ENCODE results near the gene R3HDM4. TPM values are rescaled to one million over a fixed set of nuclear protein-coding genes. Genes with fewer than 3 reads are reported as not detected.

R3HDM4 gene
- total and polyA plus RNA-seq, 10 of the 15 experiments (the other 5 are each of a cell fraction or from before 2014, with no cell fraction given) = 1.3 to 65.8 (median 27.7) TPM

- TF ChIP-seq, protein P1, sequence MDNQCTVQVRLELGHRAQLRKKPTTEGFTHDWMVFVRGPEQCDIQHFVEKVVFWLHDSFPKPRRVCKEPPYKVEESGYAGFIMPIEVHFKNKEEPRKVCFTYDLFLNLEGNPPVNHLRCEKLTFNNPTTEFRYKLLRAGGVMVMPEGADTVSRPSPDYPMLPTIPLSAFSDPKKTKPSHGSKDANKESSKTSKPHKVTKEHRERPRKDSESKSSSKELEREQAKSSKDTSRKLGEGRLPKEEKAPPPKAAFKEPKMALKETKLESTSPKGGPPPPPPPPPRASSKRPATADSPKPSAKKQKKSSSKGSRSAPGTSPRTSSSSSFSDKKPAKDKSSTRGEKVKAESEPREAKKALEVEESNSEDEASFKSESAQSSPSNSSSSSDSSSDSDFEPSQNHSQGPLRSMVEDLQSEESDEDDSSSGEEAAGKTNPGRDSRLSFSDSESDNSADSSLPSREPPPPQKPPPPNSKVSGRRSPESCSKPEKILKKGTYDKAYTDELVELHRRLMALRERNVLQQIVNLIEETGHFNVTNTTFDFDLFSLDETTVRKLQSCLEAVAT (IDR thresholded peaks at IDR 0.05) = peak; percentile 50; the same call in 1 of the 2 replicates
- no peak for TF ChIP-seq POLR2AphosphoS2 (IDR thresholded peaks at IDR 0.05; ENCODE audit: low read depth, low read length)
- peak; percentile 57; the same call in 1 of the 2 replicates for TF ChIP-seq YY1 (IDR thresholded peaks at IDR 0.05; ENCODE audit: low read depth, low read length)
- peak in 1 of 2 experiments; percentile 13; a peak in 1 of 4 replicates for TF ChIP-seq SRF (IDR thresholded peaks at IDR 0.05; ENCODE audit: low read depth in 2 of 2, low read length in 2 of 2)
- no peak for TF ChIP-seq ELK1 (IDR thresholded peaks at IDR 0.05; ENCODE audit: low read depth, low read length)
- TF ChIP-seq NFIC (IDR thresholded peaks at IDR 0.05; ENCODE audit: low read depth, low read length) = no peak
These were observed 34.2 kb upstream of the R3HDM4 start (continued) for GRCh38 chr19:947090-947706.

- no TSS peak for BruUV-seq (replicated peaks)
- FAIRE-seq (no peak), DNase-seq (ENCODE audit: low read depth, low spot score) (no peak), ATAC-seq (no peak)
- intact Hi-C loops (cut with micrococcal nuclease; ENCODE audit: unreplicated experiment) (no loop called here), in situ Hi-C loops (cut with MboI) (no loop called here)
- H3K79me2 ChIP-seq (ENCODE audit: control insufficient read depth, insufficient read depth, low read length) = peaks cover 55% of the 10 kb centered on the region
- TF ChIP-seq BCL11A (IDR thresholded peaks at IDR 0.05; ENCODE audit: low read depth, low read length) (no peak), POLR2A (IDR thresholded peaks at IDR 0.05; ENCODE audit: low read depth, low read length) (0 out of 2 replicates have a peak, but pooled peaks have one; percentile 18), USF2 (IDR thresholded peaks at IDR 0.05; ENCODE audit: borderline replicate concordance, low read depth, low read length) (no peak), POLR2AphosphoS5 (IDR thresholded peaks at IDR 0.05; ENCODE audit: low read length) (no peak)
- peaks cover 14 to 21% of the 10 kb centered on the region in 2 experiments for H3K36me3 ChIP-seq (ENCODE audit: control insufficient read depth in 2 of 2, insufficient read depth in 2 of 2, low read length in 1 of 2)
- H3K9me3 ChIP-seq (replicated peaks; ENCODE audit: control insufficient read depth, insufficient read depth, low read length) = no peaks in the 10 kb centered on the region
- POLR2A ChIA-PET = interaction anchor here (0.6 kb wide), 1 partner anchor 94 kb away, joined by 6 read pairs; no protein-coding TSS in a partner anchor
- H3K27me3 ChIP-seq (replicated peaks in 1 of 2; ENCODE audit: control insufficient read depth in 2 of 2, insufficient read depth in 2 of 2, low read length in 1 of 2) = no peaks in the 10 kb centered on the region
- H3K4me3 ChIP-seq = no peak overlapping the region
- CTCF ChIA-PET = interaction anchor here (3.0 kb wide), 1 partner anchor 22 kb away, joined by 18 read pairs; no protein-coding TSS in a partner anchor
- no peak overlapping the region for H2AFZ ChIP-seq (ENCODE audit: control insufficient read depth, low read depth, low read length)
- RAD21 ChIA-PET (ENCODE audit: unreplicated experiment) = interaction anchor here (1.2 kb wide), 1 partner anchor 22 kb away, joined by 4 read pairs; no protein-coding TSS in a partner anchor
- H4K20me1 ChIP-seq (ENCODE audit: control insufficient read depth, insufficient read depth) = no peaks in the 10 kb centered on the region
- 88% methylated on average over 37 of the region's 37 CpGs for WGBS (ENCODE audit: insufficient coverage, insufficient replicate concordance, low lambda C conversion rate, missing lambda C conversion rate)
- H3K9ac ChIP-seq (ENCODE audit: control insufficient read depth, insufficient read depth, low read length) = no peak overlapping the region
- H3K4me1 ChIP-seq (ENCODE audit: control insufficient read depth, insufficient read depth, low read length) = peaks cover 35% of the 10 kb centered on the region
- no peak overlapping the region for H3K4me2 ChIP-seq (ENCODE audit: control insufficient read depth, insufficient read depth)
- SMC1A ChIA-PET (ENCODE audit: uncharacterized antibody, unreplicated experiment) = interaction anchor here (2.7 kb wide), 1 partner anchor 22 kb away, joined by 13 read pairs; no protein-coding TSS in a partner anchor
- H3K27ac ChIP-seq (ENCODE audit: control insufficient read depth, insufficient read depth) = no peak overlapping the region
These were observed 32.6 kb upstream of the R3HDM4 start for GRCh38 chr19:945401-946252.

Measured in GM12878 (cell line).